Activated naive CD4-positive, alpha-beta T cell treated with anti-CD3 and anti-CD28 coated beads, Interleukin-2, amount 50 U/mL, for 24 hours (primary cell): ENCODE data around the gene RBM12.

Source experiments
- H3K27ac Mint-ChIP-seq: one replicate; pipeline ENCODE4 v1.8.0; 2021; ENCODE audit warnings: mild to moderate bottlenecking, mixed read lengths
- H3K27me3 Mint-ChIP-seq: one replicate; pipeline ENCODE4 v1.8.0; 2021; ENCODE audit warnings: mixed read lengths
- H3K36me3 Mint-ChIP-seq: one replicate; pipeline ENCODE4 v1.8.0; 2021; ENCODE audit warnings: mixed read lengths
- H3K4me1 Mint-ChIP-seq: one replicate; pipeline ENCODE4 v1.8.0; 2021; ENCODE audit warnings: mixed read lengths
- H3K4me3 Mint-ChIP-seq: one replicate; pipeline ENCODE4 v1.8.0; 2021; ENCODE audit warnings: mild to moderate bottlenecking, mixed read lengths
- H3K9me3 Mint-ChIP-seq: one replicate; pipeline ENCODE4 v1.8.0; 2021; ENCODE audit warnings: mixed read lengths

The RBM12 gene

GRCh38 chr20:35620818-35621559 lies 43.7 kb downstream of the RBM12 start:
- H3K27ac Mint-ChIP-seq, result peak overlapping the region; percentile 8
- H3K4me3 Mint-ChIP-seq, result no peak overlapping the region
- H3K4me1 Mint-ChIP-seq, result peaks cover 32% of the 10 kb centered on the region
- H3K27me3 Mint-ChIP-seq, result no peaks in the 10 kb centered on the region
- H3K9me3 Mint-ChIP-seq, result no peaks in the 10 kb centered on the region
- peaks cover 9% of the 10 kb centered on the region for H3K36me3 Mint-ChIP-seq

GRCh38 chr20:35619196-35620095 lies 45.3 kb downstream of the RBM12 start:
- H3K9me3 Mint-ChIP-seq, result no peaks in the 10 kb centered on the region
- H3K36me3 Mint-ChIP-seq, result peaks cover 3% of the 10 kb centered on the region
- peak overlapping the region; percentile 41 for H3K27ac Mint-ChIP-seq
- H3K27me3 Mint-ChIP-seq, result no peaks in the 10 kb centered on the region
- peaks cover 39% of the 10 kb centered on the region for H3K4me1 Mint-ChIP-seq
- peak overlapping the region; percentile 88 for H3K4me3 Mint-ChIP-seq

GRCh38 chr20:35618263-35619131 lies 46.2 kb downstream of the RBM12 start:
- Mint-ChIP-seq H3K4me3 (peak overlapping the region; percentile 88), H3K9me3 (no peaks in the 10 kb centered on the region), H3K27me3 (no peaks in the 10 kb centered on the region), H3K27ac (peak overlapping the region; percentile 69), H3K36me3 (peaks cover 3% of the 10 kb centered on the region), H3K4me1 (peaks cover 41% of the 10 kb centered on the region)

GRCh38 chr20:35617397-35618262 lies 47.1 kb downstream of the RBM12 start:
- Mint-ChIP-seq H3K36me3 (peaks cover 3% of the 10 kb centered on the region), H3K27me3 (no peaks in the 10 kb centered on the region), H3K4me1 (peaks cover 41% of the 10 kb centered on the region), H3K9me3 (no peaks in the 10 kb centered on the region), H3K27ac (peak overlapping the region; percentile 69), H3K4me3 (peak overlapping the region; percentile 88)

GRCh38 chr20:35616465-35617396 lies 48.0 kb downstream of the RBM12 start:
- Mint-ChIP-seq H3K36me3 (peaks cover 3% of the 10 kb centered on the region), H3K27me3 (no peaks in the 10 kb centered on the region), H3K27ac (peak overlapping the region; percentile 79), H3K4me1 (peaks cover 41% of the 10 kb centered on the region), H3K4me3 (peak overlapping the region; percentile 88), H3K9me3 (no peaks in the 10 kb centered on the region)

- Mint-ChIP-seq H3K27ac (peak within 1 kb of the TSS; percentile 92), H3K27me3 (no peaks in the 10 kb centered on the region), H3K4me3 (peak within 1 kb of the TSS; percentile 88), H3K4me1 (peaks cover 41% of the 10 kb centered on the region), H3K9me3 (no peaks in the 10 kb centered on the region), H3K36me3 (no peaks in the 10 kb centered on the region)
Observed at GRCh38 chr20:35615667-35616464, 48.8 kb downstream of the RBM12 start, which contains the start of gene SPAG4. Gene SPAG4 (plus strand): TSS chr20:35615829. CDS start chr20:35616004, 175 bp downstream.

GRCh38 chr20:35611482-35611881 lies 53.2 kb downstream of the RBM12 start:
- H3K27me3 Mint-ChIP-seq, result no peaks in the 10 kb centered on the region
- H3K4me3 Mint-ChIP-seq, result no peak overlapping the region
- peaks cover 12% of the 10 kb centered on the region for H3K4me1 Mint-ChIP-seq

GRCh38 chr20:35610833-35611427 lies 53.8 kb downstream of the RBM12 start:
- no peak overlapping the region for H3K27ac Mint-ChIP-seq
- H3K9me3 Mint-ChIP-seq, result no peaks in the 10 kb centered on the region
- no peak overlapping the region for H3K4me3 Mint-ChIP-seq
- no peaks in the 10 kb centered on the region for H3K27me3 Mint-ChIP-seq
- peaks cover 9% of the 10 kb centered on the region for H3K4me1 Mint-ChIP-seq
- no peaks in the 10 kb centered on the region for H3K36me3 Mint-ChIP-seq

More at GRCh38 chr20:35611482-35611881, 53.2 kb downstream of the RBM12 start:
- Mint-ChIP-seq H3K36me3 (no peaks in the 10 kb centered on the region), H3K27ac (no peak overlapping the region), H3K9me3 (no peaks in the 10 kb centered on the region)

GRCh38 chr20:35607003-35607735 lies 57.5 kb downstream of the RBM12 start:
- no peak overlapping the region for H3K27ac Mint-ChIP-seq
- no peaks in the 10 kb centered on the region for H3K27me3 Mint-ChIP-seq
- no peaks in the 10 kb centered on the region for H3K9me3 Mint-ChIP-seq
- no peaks in the 10 kb centered on the region for H3K4me1 Mint-ChIP-seq
- H3K4me3 Mint-ChIP-seq, result no peak overlapping the region
- no peaks in the 10 kb centered on the region for H3K36me3 Mint-ChIP-seq

- peaks cover under 1% of the 10 kb centered on the region for H3K27me3 Mint-ChIP-seq
- no peaks in the 10 kb centered on the region for H3K36me3 Mint-ChIP-seq
- H3K27ac Mint-ChIP-seq, result no peak overlapping the region
- peaks cover 4% of the 10 kb centered on the region for H3K4me1 Mint-ChIP-seq
- H3K4me3 Mint-ChIP-seq, result no peak overlapping the region
- no peaks in the 10 kb centered on the region for H3K9me3 Mint-ChIP-seq
Observed at GRCh38 chr20:35606127-35606526, 58.6 kb downstream of the RBM12 start.

- Mint-ChIP-seq H3K36me3 (no peaks in the 10 kb centered on the region), H3K27ac (no peak overlapping the region), H3K27me3 (peaks cover 2% of the 10 kb centered on the region), H3K4me1 (peaks cover 5% of the 10 kb centered on the region), H3K4me3 (no peak overlapping the region), H3K9me3 (no peaks in the 10 kb centered on the region)
Observed at GRCh38 chr20:35604449-35604747, 60.3 kb downstream of the RBM12 start.

GRCh38 chr20:35603695-35604448 lies 60.8 kb downstream of the RBM12 start:
- Mint-ChIP-seq H3K27ac (no peak overlapping the region), H3K4me1 (peaks cover 5% of the 10 kb centered on the region), H3K4me3 (no peak overlapping the region), H3K27me3 (peaks cover 4% of the 10 kb centered on the region), H3K9me3 (no peaks in the 10 kb centered on the region), H3K36me3 (no peaks in the 10 kb centered on the region)
